ENCODE results near the gene WDFY3.
A peak's percentile ranks its signal among the peaks of the same experiment; 100 is the strongest.

Gene WDFY3

GRCh38 chr4:84966382-84967242, at the start of gene WDFY3:
TSS of gene WDFY3 (minus strand) at chr4:84966690. CDS start at chr4:84860591, 106,099 bp downstream.
- peak; percentile 90 to 91 for DNase-seq (ENCODE audit: low read depth in 1 of 2, low spot score in 1 of 2)
- in situ Hi-C loops (cut with HindIII; ENCODE audit: low pct_unique_long_range_greater_than_20kb, low sequenced_read_pairs), result no loop called here
- TF ChIP-seq JUND (IDR thresholded peaks at IDR 0.05; ENCODE audit: low read depth), result no peak

- DNase-seq (ENCODE audit: low read depth in 1 of 2, low spot score in 1 of 2), result peak in 1 of 2 experiments; percentile 1
- TF ChIP-seq JUND (IDR thresholded peaks at IDR 0.05; ENCODE audit: low read depth), result no peak
Observed at GRCh38 chr4:85005865-85006377, 39.4 kb upstream of the WDFY3 start.

GRCh38 chr4:85000343-85000742, 33.9 kb upstream of the WDFY3 start:
- DNase-seq (ENCODE audit: low read depth in 1 of 2, low spot score in 1 of 2), result no peak
- in situ Hi-C loops (cut with HindIII; ENCODE audit: low pct_unique_long_range_greater_than_20kb, low sequenced_read_pairs), result no loop called here

More at GRCh38 chr4:85005865-85006377, 39.4 kb upstream of the WDFY3 start:
- in situ Hi-C loops (cut with HindIII; ENCODE audit: low pct_unique_long_range_greater_than_20kb, low sequenced_read_pairs), result no loop called here

GRCh38 chr4:84995386-84995785, 28.9 kb upstream of the WDFY3 start:
- TF ChIP-seq JUND (IDR thresholded peaks at IDR 0.05; ENCODE audit: low read depth), result no peak
- DNase-seq (ENCODE audit: low read depth in 1 of 2, low spot score in 1 of 2), result no peak
- in situ Hi-C loops (cut with HindIII; ENCODE audit: low pct_unique_long_range_greater_than_20kb, low sequenced_read_pairs), result no loop called here

More at GRCh38 chr4:85000343-85000742, 33.9 kb upstream of the WDFY3 start:
- TF ChIP-seq JUND (IDR thresholded peaks at IDR 0.05; ENCODE audit: low read depth), result no peak

DNA sequence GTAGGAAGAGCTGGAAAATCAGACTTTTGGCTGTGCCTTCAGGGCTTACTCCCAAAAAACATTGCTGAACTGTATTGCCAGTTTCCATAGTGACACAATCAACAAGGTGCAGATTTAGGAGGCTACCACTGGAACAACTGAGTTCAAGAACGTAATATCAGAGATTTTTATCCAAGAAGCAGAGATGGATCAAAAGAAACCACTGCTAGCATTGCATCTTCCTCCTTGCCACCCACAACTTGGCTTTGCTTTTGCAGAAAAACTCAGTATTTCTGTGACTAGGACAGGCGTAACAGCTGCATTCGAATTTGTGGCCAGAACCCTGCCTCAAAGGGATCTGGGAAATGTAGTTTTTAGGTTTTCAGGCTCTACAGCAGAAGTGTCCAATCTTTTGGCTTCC, 27.8 kb upstream of the WDFY3 start:
- no peak for TF ChIP-seq JUND (IDR thresholded peaks at IDR 0.05; ENCODE audit: low read depth)
- DNase-seq (ENCODE audit: low read depth in 1 of 2, low spot score in 1 of 2), result no peak
- in situ Hi-C loops (cut with HindIII; ENCODE audit: low pct_unique_long_range_greater_than_20kb, low sequenced_read_pairs), result no loop called here

DNA sequence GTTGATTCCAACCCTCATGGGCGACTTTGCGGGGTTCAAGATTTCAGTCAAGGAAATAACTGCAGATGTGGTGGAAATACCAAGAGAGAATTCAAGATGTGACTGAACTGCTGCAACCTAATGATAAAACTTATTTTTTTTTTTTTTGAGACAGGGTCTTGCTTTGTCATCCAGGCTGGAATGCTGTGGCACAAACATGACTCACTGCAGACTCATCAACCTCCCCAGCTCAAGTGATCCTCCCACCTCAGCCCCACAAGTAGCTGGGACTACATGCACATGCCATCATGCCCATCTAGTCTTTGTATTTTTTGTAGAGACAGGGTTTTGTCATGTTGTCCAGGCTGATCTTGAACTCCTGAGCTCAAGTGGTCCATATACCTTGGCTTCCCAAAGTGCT, 19.5 kb upstream of the WDFY3 start:
- in situ Hi-C loops (cut with HindIII; ENCODE audit: low pct_unique_long_range_greater_than_20kb, low sequenced_read_pairs), result no loop called here
- no peak for TF ChIP-seq JUND (IDR thresholded peaks at IDR 0.05; ENCODE audit: low read depth)
- DNase-seq (ENCODE audit: low read depth in 1 of 2, low spot score in 1 of 2), result no peak

GRCh38 chr4:84977396-84977795, 10.9 kb upstream of the WDFY3 start:
- in situ Hi-C loops (cut with HindIII; ENCODE audit: low pct_unique_long_range_greater_than_20kb, low sequenced_read_pairs), result no loop called here
- no peak for TF ChIP-seq JUND (IDR thresholded peaks at IDR 0.05; ENCODE audit: low read depth)
- DNase-seq (ENCODE audit: low read depth in 1 of 2, low spot score in 1 of 2), result no peak

- TF ChIP-seq JUND (IDR thresholded peaks at IDR 0.05; ENCODE audit: low read depth), result no peak
- no peak for DNase-seq (ENCODE audit: low read depth in 1 of 2, low spot score in 1 of 2)
- in situ Hi-C loops (cut with HindIII; ENCODE audit: low pct_unique_long_range_greater_than_20kb, low sequenced_read_pairs), result no loop called here
Observed at GRCh38 chr4:84973856-84974255, 7.4 kb upstream of the WDFY3 start.

GRCh38 chr4:84971319-84971932, 4.9 kb upstream of the WDFY3 start:
- DNase-seq (ENCODE audit: low read depth in 1 of 2, low spot score in 1 of 2), result peak in 1 of 2 experiments; percentile 54
- TF ChIP-seq JUND (IDR thresholded peaks at IDR 0.05; ENCODE audit: low read depth), result no peak
- in situ Hi-C loops (cut with HindIII; ENCODE audit: low pct_unique_long_range_greater_than_20kb, low sequenced_read_pairs), result no loop called here

DNA sequence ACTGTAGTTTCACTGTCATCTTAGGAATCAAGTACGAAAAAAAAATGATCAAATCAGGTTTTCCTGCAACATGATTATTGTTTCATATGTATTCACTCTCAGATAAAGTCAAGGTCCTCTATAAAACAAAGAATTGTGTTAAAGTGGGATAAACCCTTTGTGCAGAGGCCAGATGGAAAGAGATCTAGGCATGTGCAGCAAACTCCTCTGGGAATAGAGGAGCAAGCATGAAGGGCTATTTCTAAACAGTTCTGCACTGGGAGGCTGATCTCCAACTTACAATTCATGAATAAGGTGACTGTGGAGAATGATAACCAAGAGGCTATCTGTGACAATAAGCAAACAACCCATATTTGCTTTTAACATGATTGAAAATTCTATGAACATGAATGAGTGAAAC, 2.4 kb upstream of the WDFY3 start:
- TF ChIP-seq JUND (IDR thresholded peaks at IDR 0.05; ENCODE audit: low read depth), result no peak
- no peak for DNase-seq (ENCODE audit: low read depth in 1 of 2, low spot score in 1 of 2)
- in situ Hi-C loops (cut with HindIII; ENCODE audit: low pct_unique_long_range_greater_than_20kb, low sequenced_read_pairs), result no loop called here

- no peak for TF ChIP-seq JUND (IDR thresholded peaks at IDR 0.05; ENCODE audit: low read depth)
- in situ Hi-C loops (cut with HindIII; ENCODE audit: low pct_unique_long_range_greater_than_20kb, low sequenced_read_pairs), result no loop called here
- no peak for DNase-seq (ENCODE audit: low read depth in 1 of 2, low spot score in 1 of 2)
Observed at GRCh38 chr4:84967243-84967690, 777 bp upstream of the WDFY3 start.

DNA sequence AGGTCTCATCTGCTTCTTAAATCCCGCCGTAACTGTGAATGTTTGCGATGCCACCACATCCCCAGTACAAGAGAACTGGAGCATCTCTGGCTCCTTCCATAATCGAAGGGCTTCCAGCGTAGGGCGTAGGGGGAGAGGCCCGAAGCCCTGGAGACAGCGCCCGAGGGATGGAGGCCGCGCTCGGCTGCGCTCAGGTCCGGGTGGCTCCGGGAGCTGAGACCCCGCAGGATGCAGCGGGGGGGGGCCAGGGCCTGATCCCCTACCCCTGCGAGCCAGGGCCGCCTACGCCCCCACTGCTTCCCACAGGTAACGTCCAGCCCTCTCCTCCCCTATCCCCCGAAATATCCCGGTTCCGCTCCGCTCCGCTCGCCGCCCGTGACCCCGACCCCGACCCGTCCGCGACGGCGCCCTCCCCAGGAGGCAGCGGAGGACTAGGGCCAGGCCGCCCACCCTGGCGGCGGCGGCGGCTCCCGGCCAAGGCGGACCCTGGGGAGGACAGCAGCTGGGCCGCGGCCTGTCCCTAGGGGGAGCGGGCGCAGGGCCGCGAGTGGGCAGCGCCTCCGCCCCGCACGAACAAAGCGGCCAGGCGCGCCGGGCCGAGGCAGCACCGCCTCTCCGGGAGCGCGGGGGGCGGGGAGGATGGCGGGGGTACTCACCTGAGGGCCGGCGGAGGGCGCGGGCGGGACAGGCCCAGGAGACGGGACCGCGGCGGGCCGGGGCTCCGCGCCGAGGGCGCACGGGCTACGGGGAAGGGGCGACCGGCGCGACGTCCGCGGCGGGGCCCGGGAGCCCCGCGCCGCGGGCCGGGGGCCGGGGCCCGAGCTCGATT, 723 bp downstream of the WDFY3 start:
- TF ChIP-seq JUND (IDR thresholded peaks at IDR 0.05; ENCODE audit: low read depth), result no peak
- in situ Hi-C loops (cut with HindIII; ENCODE audit: low pct_unique_long_range_greater_than_20kb, low sequenced_read_pairs), result no loop called here
- peak; percentile 27 to 45 for DNase-seq (ENCODE audit: low read depth in 1 of 2, low spot score in 1 of 2)
